ENCODE results near the gene TLE1. TPM values are rescaled to one million over a fixed set of nuclear protein-coding genes. Genes with fewer than 3 reads are reported as not detected.

TLE1 gene
- total RNA-seq, 1 experiment from 2014 or later, result 79.3 TPM

DNA sequence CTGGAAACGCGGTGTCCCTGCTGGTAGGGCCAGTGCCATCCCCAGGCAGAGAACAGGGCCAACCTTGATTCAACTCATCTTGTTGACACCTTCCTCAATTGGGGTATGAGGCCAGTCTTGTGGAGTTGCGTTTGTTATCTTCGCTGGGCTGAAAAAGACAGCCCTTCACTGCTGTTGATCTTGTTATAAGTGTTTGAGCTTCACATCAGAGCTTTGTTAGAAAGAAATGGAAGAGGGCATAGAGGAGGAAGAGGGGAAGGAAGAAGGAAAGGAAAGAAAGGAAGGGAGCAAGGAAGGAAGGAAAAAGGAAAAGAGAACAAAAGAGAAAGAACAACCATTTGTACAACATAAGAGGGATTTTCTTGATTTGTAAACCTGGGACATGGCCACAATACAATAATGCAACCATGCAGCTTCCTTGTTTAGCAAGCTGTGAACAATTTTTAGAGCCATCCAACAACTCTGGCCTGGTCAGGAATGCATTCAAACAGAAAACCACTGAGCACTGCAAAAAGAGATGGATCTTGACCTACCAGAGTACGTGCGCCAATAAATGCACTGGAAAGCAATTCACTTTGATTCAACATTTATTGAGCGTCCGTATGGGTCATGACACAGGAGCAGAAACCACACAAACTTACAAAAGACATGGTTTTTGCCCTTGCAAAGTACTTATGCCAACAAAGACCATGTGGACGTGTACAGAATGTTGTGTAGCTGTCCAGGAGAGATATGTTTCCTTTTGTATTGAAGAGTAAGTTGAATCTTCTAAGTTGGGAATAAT, 152.9 kb downstream of the TLE1 start:
- no peak overlapping the region for H4K91ac ChIP-seq (ENCODE audit: insufficient read length, low read depth, low read length)
- H3K9ac ChIP-seq (ENCODE audit: extremely low read depth, insufficient read length, low read length), result no peak overlapping the region

More for the DNA sequence above, 152.9 kb downstream of the TLE1 start:
- no peak for DNase-seq
- no peak overlapping the region for H2BK120ac ChIP-seq (ENCODE audit: low read depth, low read length, poor library complexity, severe bottlenecking)
- no peak overlapping the region for H2BK15ac ChIP-seq (ENCODE audit: low read depth, low read length)
- no peak overlapping the region for H2BK12ac ChIP-seq (ENCODE audit: insufficient read length, low read depth, low read length)
- peaks cover 13 to 14% of the 10 kb centered on the region in 2 experiments for H3K4me1 Mint-ChIP-seq
- H3K4me3 Mint-ChIP-seq, result no peak overlapping the region
- H3K36me3 Mint-ChIP-seq (ENCODE audit: insufficient read depth in 1 of 3, low read depth in 3 of 3), result no peaks in the 10 kb centered on the region
- no peak overlapping the region for H3K56ac ChIP-seq (ENCODE audit: insufficient read length, low read depth, low read length)
- no CpG with 5 or more reads among the region's 9 CpGs for WGBS (ENCODE audit: extremely low coverage, insufficient read length, low lambda C conversion rate)
- no peak overlapping the region for H2BK20ac ChIP-seq (ENCODE audit: low read depth, low read length, poor library complexity, severe bottlenecking)
- H3K27me3 ChIP-seq (ENCODE audit: insufficient read depth, low read length), result no peaks in the 10 kb centered on the region
- no peaks in the 10 kb centered on the region for H3K27me3 Mint-ChIP-seq (ENCODE audit: low read depth)
- no peak overlapping the region for H3K23ac ChIP-seq (ENCODE audit: insufficient read length, low read depth, low read length)
- no peak overlapping the region for H3K27ac ChIP-seq (ENCODE audit: insufficient read length, low read depth, low read length)
- no peaks in the 10 kb centered on the region for H3K79me1 ChIP-seq (ENCODE audit: insufficient read depth, low read depth, low read length, poor library complexity, severe bottlenecking)
- H3K23me2 ChIP-seq (ENCODE audit: insufficient read length, low read depth, low read length, poor library complexity, severe bottlenecking), result no peaks in the 10 kb centered on the region
- TF ChIP-seq, protein P1, sequence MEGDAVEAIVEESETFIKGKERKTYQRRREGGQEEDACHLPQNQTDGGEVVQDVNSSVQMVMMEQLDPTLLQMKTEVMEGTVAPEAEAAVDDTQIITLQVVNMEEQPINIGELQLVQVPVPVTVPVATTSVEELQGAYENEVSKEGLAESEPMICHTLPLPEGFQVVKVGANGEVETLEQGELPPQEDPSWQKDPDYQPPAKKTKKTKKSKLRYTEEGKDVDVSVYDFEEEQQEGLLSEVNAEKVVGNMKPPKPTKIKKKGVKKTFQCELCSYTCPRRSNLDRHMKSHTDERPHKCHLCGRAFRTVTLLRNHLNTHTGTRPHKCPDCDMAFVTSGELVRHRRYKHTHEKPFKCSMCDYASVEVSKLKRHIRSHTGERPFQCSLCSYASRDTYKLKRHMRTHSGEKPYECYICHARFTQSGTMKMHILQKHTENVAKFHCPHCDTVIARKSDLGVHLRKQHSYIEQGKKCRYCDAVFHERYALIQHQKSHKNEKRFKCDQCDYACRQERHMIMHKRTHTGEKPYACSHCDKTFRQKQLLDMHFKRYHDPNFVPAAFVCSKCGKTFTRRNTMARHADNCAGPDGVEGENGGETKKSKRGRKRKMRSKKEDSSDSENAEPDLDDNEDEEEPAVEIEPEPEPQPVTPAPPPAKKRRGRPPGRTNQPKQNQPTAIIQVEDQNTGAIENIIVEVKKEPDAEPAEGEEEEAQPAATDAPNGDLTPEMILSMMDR (conservative IDR thresholded peaks at IDR 0.05), result no peak
- H2BK5ac ChIP-seq (ENCODE audit: insufficient read length, low read length), result no peak overlapping the region
- H3K9me3 ChIP-seq (ENCODE audit: control insufficient read depth, low read depth, low read length), result no peaks in the 10 kb centered on the region
- no peak overlapping the region for H3T11ph ChIP-seq (ENCODE audit: low read length)
- no peaks in the 10 kb centered on the region for H3K79me2 ChIP-seq (ENCODE audit: insufficient read depth, low read length)
- no peak overlapping the region for H2AK5ac ChIP-seq (ENCODE audit: insufficient read length, low read length)
- H3K4ac ChIP-seq (ENCODE audit: low read depth, low read length), result no peak overlapping the region
- no peak overlapping the region for H4K5ac ChIP-seq (ENCODE audit: insufficient read length, low read depth, low read length)
- no peak overlapping the region for H3K14ac ChIP-seq (ENCODE audit: insufficient read depth, low read length)
- no peaks in the 10 kb centered on the region for H3K4me1 ChIP-seq (ENCODE audit: insufficient read depth, low read length)
- H2AFZ ChIP-seq (ENCODE audit: low read length), result no peak overlapping the region
- no peak overlapping the region for H3K4me2 ChIP-seq (ENCODE audit: insufficient read depth, insufficient read length, low read length)
- no peaks in the 10 kb centered on the region for H4K20me1 ChIP-seq (ENCODE audit: control insufficient read depth, insufficient read depth, insufficient read length)
- H3K18ac ChIP-seq (ENCODE audit: insufficient read length, low read depth, low read length), result no peak overlapping the region
- H3K9me3 Mint-ChIP-seq, result no peaks in the 10 kb centered on the region
- no peak overlapping the region for H3K27ac Mint-ChIP-seq
- H4K8ac ChIP-seq (replicated peaks; ENCODE audit: insufficient read length, low read depth, low read length), result no peak overlapping the region
